K562 (cell line): ENCODE measurements around the gene HMCN2.

Experiments used
- FOXJ2 ChIP-seq: fragments of 200-800 bp; sonication (Bioruptor generic); IDR thresholded peaks from 2 replicates; pipeline ENCODE4 v1.6.1; 2016; ENCODE audit warnings: missing genetic modification characterization, missing compliant biosample characterization
- MAFK ChIP-seq: IDR thresholded peaks from 2 replicates; pipeline ENCODE4 v1.6.1; 2011; ENCODE audit warnings: low read length, improper control_type of control experiment
- TF ChIP-seq, protein P1 (sequence below): sonication (generic); formaldehyde crosslinking; IDR thresholded peaks from 2 replicates; pipeline ENCODE4 v1.8.0; 2022; ENCODE audit warnings: missing genetic modification reagents, mild to moderate bottlenecking, borderline replicate concordance

DNA sequence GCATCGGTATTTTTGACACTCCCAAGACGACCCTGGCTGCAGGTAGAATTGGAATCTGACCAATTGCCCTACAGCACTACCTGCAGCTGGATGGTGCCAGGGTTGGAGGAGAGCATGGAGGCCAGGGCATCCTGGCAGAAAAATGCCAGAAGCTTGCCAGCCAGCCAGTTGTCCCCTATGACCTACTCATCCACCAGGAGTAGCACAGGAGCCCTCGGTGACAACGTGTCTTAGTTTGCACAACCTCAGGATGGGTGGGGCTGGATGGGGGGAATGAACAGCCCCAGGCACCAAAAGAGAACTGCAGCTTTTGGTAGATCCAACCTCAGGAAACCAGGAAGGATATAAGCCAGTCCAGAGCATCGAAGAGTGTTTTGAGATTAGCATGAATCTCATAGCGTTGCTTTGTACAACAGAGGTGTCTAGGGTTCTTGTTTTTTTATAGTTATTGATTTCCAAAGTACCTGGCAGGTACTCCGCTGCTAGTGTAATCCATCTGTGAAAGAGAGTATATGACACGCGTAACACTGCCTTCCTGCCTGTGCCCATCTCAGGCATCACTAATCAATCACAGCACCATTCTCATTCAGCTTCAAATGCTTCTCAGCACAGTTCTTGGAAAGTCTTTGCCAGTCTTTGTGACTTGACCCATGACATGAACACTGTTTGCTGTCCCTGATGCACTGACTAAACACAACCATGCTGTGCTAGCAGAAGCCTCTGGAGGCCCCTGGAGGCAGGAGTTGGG, 142.5 kb downstream of the HMCN2 start:
- no peak for TF ChIP-seq FOXJ2 (tag)
- TF ChIP-seq MAFK, result no peak
- TF ChIP-seq, protein P1, sequence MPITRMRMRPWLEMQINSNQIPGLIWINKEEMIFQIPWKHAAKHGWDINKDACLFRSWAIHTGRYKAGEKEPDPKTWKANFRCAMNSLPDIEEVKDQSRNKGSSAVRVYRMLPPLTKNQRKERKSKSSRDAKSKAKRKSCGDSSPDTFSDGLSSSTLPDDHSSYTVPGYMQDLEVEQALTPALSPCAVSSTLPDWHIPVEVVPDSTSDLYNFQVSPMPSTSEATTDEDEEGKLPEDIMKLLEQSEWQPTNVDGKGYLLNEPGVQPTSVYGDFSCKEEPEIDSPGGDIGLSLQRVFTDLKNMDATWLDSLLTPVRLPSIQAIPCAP (CRISPR knock-in tag), result no peak
